RCC 7860 (cell line): ENCODE data around the gene ZNF217.
"Not testable (repeated sequence)": the region's sequence is repeated elsewhere in the genome, so short reads cannot be mapped to it uniquely, and the experiment has no call there.

ENCODE experiments used
- DNase-seq: peaks from one replicate; pipeline ENCODE4 v3.0.0-alpha.2; 2015; ENCODE audit warnings: low spot score
- FAIRE-seq: peaks from 2 replicates; lab custom pipeline; 2012; peaks lifted over from hg19 to GRCh38; lab: Jason Lieb, UNC

The ZNF217 gene

DNA sequence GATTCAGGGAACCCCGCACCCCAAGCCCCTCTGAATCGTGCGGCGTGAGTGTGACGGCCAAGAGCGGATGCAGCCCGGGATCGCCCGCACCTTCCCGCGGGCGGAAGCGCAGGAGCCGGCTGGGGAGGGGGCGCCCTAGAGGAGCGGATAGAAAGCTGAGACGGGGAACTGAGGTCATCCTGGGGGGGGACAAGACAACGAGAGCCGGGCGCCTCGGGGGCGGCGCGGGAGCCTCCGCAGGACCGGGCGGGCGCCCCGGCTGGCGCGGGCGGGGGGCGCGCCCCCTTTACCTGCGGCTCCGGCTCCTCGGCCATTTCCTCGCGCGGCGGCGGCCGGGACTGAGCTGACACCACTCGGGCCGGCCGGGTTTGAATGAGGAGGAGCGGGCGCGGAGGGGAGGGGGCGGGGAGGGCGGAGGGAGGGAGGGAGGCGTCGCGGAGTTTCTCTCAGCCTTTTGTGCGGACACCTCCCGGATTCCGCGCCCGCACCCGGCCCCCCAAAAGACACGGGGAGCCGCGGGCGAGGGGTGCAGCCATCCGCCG lies at the start of gene ZNF217:
Gene ZNF217, minus strand, starts transcription at position 374 of the 542 bp plus-strand sequence. CDS start 11,013 bp downstream, outside the sequence.
- not testable (repeated sequence) for FAIRE-seq
- peak; percentile 41 for DNase-seq

DNA sequence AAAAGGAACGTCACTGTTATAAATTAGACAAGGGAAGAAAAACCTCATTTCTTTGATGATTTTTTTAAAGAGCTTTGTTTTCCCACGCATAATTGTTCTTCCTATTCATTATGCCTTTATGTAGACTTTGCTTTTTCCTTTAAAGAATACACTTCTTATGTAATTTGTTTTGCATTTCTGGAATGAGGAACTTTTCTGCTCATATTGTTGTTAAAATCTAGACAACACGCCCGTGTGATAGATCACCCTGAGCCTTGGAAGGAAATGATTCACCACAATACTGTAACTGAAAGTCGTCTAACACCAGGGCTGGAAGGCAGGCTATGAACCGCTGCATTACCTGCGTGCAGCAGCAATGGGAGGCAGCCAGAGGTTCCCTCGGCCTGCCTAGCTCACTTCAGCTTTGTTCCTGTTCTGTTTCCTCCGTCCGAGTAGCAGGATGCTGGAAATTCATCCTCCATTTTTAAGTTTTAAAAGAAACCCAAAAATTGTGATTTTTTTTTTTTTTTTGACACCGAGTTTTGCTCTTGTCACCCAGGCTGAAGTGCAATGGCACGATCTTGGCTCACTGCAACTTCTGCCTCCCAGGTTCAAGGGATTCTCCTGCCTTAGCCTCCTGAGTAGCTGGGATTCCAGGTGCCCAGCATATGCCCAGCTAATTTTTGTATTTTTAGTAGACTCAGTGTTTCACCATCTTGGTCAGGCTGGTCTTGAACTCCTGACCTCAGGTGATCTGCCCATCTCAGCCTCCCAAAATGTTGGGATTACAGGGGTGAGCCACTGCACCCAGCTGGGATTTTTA lies 49.6 kb upstream of the ZNF217 start:
- peak; percentile 86 for FAIRE-seq
- peak; percentile 87 for DNase-seq

DNA sequence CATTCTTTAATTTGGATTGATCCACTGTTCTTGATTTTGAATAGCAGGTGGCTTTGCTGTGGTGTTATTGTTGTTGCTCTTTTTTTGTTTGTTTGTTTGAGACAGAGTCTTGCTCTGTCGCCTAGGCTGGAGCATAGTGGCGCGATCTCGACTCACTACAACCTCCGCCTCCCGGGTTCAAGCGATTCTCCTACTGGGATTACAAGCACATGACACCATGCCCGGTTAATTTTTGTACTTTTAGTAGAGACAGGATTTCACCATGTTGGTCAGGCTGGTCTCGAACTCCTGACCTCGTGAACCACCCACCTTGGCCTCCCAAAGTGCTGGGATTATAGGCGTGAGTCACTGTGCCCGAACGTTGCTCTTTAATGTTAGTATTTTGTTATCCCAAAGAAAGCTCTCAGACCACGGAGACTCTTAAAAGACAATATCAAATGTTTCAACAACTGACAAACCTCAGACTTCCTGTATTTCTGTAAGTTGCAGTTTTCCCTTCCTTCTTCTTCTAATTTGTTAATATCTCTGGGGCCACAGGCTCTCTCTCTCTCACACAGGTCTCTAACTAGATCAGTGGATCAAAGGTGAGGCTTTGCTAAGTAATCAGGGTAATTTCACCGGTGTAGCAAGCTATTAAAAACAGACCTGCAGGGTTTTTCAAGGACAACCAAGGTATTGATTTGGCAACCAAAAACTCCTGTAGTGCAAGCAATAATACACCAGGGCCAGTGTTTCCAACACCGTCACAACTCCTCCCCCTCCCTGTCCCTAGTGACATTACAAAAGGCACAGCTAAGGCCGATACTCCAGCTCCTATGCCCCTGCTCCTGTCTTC lies 48.8 kb upstream of the ZNF217 start:
- FAIRE-seq (no peak), DNase-seq (peak; percentile 82)

DNA sequence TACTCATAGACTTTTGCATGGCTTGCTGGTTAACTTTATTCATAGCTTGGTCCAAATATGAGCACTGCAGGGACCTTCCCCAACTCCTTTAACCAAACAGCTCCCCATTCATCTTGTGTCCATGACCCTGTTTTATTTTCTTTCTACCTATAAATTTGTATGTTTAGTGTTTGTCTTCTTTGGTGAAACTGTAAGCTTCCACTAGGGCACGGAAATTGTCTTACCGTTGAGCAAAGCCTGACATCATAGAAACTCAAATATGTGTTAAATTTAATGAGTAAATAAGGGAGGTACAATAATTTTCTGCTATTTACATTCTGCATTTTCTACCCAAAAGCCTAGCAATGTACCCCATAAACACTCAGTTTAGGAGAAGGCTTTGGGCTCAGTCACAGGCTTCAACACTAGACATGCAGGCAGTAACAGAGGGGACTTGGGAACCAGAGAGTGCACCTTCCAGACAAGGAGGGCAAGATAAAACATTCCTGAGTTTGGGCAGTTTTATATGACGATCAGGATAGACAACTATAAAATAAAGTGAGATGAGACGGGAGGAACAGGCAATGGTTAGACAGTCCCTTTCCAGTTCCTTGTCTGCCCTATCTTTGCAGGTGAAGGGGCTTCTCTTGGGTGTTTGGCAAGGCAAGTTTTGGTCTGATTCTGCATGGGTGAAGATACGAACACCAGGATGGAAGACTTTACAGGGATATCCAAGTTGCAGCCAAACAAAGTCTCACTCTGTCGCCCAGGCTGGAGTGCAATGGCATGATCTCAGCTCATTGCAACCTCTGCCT lies 46.2 kb upstream of the ZNF217 start:
- DNase-seq: no peak
- FAIRE-seq: no peak

DNA sequence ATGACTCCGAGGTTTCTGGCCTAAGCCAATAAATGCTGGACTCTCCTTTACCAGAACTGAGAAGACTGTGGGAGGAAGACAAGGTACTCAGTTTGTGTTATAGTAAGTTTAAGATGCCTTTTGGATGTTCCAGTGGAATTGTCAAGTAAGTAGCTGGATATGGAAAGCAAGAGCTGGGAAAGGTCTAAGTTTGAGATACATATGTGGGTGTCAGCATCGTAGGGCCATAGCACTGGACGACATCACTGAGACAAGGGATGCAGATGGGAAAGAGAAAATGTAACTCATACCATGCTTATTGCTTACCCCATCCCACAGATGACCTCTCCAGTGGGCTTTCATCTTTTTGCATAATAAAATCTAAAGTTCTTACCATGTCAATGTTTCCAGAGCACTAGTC lies 45.5 kb upstream of the ZNF217 start:
- DNase-seq (no peak), FAIRE-seq (no peak)

DNA sequence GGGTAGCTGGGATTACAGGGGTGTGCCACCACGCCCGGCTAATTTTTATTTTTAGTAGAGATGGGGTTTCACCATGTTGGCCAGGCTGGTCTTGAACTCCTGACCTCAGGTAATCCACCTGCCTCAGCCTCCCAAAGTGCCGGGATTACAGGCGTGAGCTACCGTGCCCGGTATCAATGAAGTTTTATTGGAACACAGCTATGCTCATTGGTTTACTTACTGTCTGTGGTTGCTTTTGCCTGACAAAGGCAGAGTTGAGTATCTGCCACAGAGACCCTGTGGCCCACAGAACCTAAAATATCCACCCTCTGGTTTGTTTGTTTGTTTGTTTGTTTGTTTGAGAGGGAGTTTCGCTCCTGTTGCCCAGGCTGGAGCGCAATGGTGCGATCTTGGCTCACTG lies 43.7 kb upstream of the ZNF217 start:
- FAIRE-seq, DNase-seq: not testable (repeated sequence)

DNA sequence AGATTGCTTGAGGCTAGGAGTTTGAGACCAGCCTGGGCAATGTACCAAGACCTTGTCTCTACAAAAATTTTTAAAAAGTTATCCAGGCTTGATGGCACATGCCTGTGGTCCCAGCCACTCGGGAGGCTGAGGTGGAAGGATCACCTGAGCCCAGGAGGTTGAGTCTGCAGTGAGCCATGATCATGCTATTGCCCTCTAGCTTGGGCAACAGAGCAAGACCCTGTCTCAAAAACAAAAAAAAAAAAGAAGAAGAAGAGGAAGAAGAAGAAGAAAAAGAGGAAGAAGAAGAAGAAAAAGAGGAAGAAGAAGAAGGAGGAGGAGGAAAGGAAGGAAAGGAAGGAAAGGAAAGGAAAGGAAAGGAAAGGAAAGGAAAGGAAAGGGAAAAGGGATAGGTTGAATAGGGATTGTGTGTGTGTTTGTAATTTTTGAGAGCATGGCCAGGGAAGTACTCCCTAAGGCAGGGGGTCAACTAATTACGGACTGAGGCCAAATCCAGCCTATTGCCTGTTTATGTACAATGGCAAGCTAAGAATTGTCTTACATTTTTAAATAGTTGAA lies 43.0 kb upstream of the ZNF217 start:
- no peak for DNase-seq

DNA sequence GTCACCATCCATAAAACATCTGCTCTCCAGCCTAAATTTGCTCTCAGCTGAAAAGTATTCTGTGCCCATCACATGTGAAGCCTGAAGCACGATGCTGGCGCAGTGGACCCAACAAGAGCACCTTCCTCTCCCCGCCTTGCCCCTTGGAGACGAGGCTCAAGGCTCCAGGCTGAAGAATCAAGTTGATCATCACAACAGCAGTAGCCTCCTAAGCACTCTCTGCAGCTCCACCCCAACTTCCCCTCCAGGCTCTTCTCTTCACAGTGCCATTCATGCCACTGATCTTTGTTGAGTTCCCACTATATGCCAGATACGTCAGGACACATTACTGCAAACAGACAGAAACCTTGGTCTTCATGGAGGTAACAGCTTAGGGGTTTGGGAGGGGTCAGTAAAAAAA lies 41.6 kb upstream of the ZNF217 start:
- DNase-seq (no peak), FAIRE-seq (no peak)

More for the DNA sequence above, 43.0 kb upstream of the ZNF217 start:
- FAIRE-seq: no peak

DNA sequence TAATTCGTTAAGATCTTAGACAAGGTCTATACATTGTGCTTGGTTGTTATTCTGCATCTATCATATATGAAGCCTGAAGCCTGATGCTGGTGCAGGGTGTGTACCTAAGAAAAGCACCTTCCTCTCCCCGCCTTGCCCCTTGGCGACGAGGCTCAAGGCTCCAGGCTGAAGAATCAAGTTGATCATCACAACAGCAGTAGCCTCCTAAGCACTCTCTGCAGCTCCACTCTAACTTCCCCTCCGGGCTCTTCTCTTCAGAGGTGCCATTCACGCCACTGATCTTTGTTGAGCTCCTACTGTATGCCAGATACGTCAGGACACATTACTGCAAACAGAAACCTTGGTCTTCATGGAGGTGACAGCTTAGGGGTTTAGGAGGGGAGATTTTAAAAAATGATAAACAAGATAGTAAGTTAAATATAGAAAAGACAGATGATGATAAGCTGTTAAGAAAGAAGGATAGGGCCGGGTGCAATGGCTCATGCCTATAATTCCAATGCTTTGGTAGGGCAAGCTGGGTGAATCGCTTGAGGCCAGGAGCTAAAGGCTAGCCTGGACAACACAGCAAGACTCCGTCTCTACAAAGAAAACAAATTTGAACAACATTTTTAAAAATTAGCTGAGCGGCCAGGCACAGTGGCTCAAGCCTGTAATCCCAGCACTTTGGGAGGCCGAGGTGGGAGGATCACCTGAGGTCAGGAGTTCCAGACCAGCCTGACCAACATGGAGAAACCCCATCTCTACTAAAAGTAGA lies 38.4 kb upstream of the ZNF217 start:
- FAIRE-seq (no peak), DNase-seq (no peak)

DNA sequence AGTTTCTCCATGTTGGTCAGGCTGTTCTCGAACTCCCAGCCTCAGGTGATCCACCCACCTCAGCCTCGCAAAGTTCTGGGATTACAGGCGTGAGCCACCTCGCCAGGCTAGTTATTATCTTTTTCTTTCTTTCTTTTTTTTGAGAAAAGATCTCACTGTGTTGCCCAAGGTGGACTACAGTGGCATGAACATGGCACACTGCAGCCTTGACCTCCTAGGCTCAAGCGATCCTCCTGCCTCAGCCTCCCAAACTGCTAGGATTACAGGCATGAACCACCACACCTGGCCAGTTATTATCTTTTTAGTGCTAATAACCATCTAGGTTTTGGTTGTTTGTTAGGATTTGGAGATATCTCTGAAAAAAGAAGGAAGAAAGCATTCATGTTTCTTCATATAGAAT lies 35.8 kb upstream of the ZNF217 start:
- FAIRE-seq (no peak), DNase-seq (no peak)

DNA sequence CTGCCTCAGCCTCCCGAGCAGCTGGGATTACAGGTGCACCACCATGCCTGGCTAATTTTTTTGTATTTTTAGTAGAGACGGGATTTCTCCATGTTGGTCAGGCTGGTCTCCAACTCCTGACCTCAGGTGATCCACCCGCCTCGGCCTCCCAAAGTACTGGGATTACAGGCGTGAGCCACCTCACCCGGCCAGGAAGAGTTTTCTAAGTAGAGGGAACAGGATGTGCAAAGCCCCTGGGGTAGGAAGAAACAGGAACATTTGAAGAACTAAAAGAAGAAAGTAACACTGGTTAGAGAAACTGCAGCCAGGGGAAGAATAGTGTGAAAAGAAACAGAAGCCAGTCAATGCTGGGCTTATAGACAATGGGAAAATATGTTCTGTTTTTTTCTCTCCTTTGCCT lies 35.1 kb upstream of the ZNF217 start:
- not testable (repeated sequence) for DNase-seq, FAIRE-seq

DNA sequence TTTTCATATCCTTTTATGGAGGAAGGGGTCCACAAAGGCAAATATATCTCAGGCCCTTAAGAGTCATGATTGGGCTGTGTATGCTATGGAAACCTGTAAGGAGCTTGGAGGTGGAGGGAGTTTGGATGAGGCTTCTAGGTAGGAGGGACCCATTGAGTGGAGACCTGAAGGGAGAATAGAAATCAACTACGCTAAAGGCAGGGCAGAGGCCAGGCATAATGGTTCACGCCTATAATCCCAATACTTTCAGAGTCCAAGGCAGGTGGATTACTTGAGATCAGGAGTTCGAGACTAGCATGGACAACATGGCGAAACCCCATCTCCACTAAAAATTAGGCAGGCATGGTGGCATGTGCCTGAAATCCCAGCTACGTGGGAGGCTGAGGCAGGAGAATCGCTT lies 34.4 kb upstream of the ZNF217 start:
- FAIRE-seq: no peak
- no peak for DNase-seq

DNA sequence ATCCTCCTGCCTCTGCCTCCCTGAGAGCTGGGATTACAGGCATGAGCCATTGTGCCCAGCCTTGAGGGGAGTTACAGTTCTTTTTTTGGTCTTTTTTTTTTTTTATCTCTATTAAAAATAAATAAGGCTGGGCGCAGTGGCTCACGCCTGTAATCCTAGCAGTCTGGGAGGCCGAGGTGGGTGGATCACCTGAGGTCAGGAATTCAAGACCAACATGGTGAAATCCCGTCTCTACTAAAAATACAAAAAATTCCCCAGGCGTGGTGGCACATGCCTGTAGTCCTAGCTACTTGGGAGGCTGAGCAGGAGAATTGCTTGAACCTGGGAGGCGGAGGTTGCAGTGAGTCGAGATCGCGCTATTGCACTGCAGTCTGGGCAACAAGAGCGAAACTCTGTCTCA lies 33.4 kb upstream of the ZNF217 start:
- not testable (repeated sequence) for FAIRE-seq, DNase-seq

DNA sequence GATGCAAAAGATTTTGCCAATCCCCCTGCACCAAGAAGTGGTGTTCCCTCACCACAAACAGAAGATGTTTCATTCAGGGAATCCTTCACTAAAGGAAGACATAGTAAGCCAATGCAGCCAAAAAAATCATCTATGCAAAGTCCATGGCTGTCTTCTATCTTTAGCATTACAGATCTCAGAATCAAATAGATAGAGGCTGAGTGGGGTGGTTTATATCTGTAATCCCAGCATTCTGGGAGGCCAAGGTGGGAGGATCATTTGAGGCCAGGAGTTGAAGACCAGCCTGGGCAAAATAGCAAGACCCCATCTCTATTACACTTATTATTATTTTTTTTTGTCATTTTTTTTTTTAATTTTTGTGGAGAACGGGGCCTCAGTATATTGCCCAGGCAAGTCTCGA lies 32.9 kb upstream of the ZNF217 start:
- FAIRE-seq: no peak

DNA sequence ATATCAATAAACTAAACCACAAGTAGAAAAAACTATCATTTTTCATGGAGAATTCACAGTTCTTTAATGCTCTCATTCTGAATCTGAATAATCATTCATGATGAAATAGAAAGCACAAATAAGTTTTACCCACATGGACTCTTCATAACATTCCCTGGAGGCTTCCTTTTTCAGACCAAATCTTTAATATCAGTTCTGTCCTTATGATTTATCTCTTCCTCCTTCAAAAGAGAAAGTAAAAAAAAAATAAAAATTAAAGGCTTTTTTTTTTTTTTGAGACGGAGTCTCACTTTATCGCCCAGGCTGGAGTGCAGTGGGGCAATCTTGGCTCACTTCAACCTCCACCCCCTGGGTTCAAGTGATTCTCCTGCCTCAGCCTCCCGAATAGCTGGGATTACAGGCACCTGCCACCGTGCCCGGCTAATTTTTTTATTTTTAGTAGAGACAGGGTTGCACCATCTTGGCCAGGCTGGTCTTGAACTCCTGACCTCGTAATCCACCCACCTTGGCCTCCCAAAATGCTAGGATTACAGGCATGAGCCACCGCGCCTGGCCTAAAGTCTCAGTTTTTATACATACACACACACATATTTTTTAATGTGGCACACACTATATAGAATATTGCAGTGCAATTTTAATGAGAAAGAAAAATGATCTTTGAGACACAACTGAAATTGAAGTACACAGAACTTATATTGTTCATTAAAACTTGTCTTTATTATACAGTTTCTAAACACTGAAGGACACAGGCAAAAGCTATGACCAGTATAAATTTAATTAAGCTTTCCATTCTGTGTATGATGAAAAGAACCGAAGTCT lies 31.9 kb upstream of the ZNF217 start:
- DNase-seq (no peak), FAIRE-seq (no peak)

More for the DNA sequence above, 32.9 kb upstream of the ZNF217 start:
- no peak for DNase-seq

DNA sequence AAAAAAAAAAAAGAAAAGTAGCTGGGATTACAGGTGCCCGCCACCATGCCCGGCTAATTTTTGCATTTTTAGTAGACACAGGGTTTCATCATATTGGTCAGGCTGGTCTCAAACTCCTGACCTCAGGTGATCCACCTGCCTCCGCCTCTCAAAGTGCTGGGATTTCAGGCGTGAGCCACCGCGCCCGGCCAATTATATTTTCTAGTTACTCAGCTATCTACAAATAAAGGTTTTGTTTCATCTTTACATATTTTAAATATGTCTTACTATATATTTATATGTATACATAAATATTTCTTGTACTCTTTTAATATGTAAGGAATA lies 31.2 kb upstream of the ZNF217 start:
- not testable (repeated sequence) for FAIRE-seq, DNase-seq

DNA sequence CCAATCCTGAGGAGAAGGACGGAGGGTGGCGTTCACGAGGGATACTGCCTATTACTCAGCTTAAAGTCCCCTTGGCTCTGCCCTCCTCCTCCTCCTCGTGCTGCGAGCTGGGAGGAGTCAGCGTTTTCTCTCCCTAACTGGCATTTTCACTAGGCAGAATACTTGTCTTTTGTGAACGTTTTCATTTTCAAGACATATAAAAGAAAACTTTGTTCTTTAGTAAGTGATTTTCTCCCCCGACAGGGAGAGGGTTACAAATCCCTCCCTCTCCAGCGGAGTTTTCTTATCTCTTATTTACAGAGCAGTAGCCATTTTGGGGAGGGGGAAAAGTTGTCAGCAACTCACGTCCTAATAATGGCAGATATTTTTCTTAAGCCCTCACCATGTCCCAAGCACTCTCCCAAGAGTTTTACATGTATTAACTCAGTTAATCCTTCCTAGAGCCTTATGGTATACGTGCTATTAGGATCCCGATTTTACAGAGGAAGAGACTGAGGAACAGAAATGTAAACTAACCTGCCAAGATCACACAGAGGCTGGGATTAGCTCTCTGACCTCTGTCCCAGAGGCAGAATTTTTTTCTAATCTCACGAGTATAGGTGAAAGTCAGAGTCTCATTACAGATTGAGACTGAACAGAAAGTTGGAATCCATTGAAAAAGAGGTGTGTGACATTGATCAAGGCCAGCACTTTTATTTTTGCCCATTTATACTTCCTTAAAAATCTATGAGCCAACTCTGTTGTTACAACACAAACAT lies 30.0 kb upstream of the ZNF217 start:
- DNase-seq: peak; percentile 88
- FAIRE-seq: peak; percentile 93

DNA sequence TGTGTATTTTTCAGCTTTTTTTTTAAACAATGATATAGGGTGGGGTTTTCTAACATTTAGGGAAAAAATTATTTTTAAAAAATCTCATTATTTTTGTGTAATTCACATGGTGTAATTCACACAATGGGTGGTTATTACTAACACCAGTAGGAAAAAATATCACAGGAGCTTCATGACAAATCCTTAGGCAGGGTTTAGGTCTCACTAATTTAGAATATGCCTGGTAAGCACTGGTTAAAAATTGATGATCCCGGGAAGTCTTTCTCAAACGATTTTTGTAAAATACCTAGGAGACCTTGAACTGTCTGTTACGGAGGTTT lies 29.5 kb upstream of the ZNF217 start:
- no peak for DNase-seq
- no peak for FAIRE-seq
